HepG2 (cell line): ENCODE measurements around the gene ZFAND6. TPM values are rescaled to one million over a fixed set of nuclear protein-coding genes. Genes with fewer than 3 reads are reported as not detected.

Experiments
- ATF3 ChIP-seq: sonication (generic); formaldehyde crosslinking; IDR thresholded peaks from 2 replicates; pipeline ENCODE4 v1.4.0; 2020; ENCODE audit warnings: missing genetic modification reagents
- ATF4 ChIP-seq, 2 experiments: fragments of 450-650 bp in 1 of 2; sonication (generic) in 1 of 2; formaldehyde crosslinking; IDR thresholded peaks; 2 replicates each; pipeline versions ENCODE4 v1.5.0 to v1.8.0; 2020 to 2022; ENCODE audit warnings: mild to moderate bottlenecking in 1 of 2, missing genetic modification reagents in 1 of 2
- BRD4 ChIP-seq: sonication (generic); formaldehyde crosslinking; IDR thresholded peaks from 2 replicates; pipeline ENCODE4 v1.4.0; 2020; ENCODE audit warnings: missing genetic modification reagents
- FOXK1 ChIP-seq: sonication (generic); formaldehyde crosslinking; IDR thresholded peaks from 2 replicates; pipeline ENCODE4 v1.4.0; 2020; ENCODE audit warnings: low read depth, missing genetic modification reagents, borderline replicate concordance
- GZF1 ChIP-seq: sonication (generic); formaldehyde crosslinking; IDR thresholded peaks from 2 replicates; pipeline ENCODE4 v1.5.1; 2020; ENCODE audit warnings: mild to moderate bottlenecking, missing genetic modification reagents
- HMG20A ChIP-seq: IDR thresholded peaks from 2 replicates; pipeline ENCODE4 v1.6.1; 2016; ENCODE audit warnings: borderline replicate concordance
- IRF1 ChIP-seq: sonication (generic); formaldehyde crosslinking; IDR thresholded peaks from 2 replicates; pipeline ENCODE4 v1.4.0; 2020; ENCODE audit warnings: low read depth, mild to moderate bottlenecking, missing genetic modification reagents
- POGK ChIP-seq: sonication (generic); formaldehyde crosslinking; conservative IDR thresholded peaks from 2 replicates; pipeline ENCODE4 v1.8.0; 2022; ENCODE audit warnings: mild to moderate bottlenecking, moderate library complexity, missing genetic modification reagents
- REL ChIP-seq: sonication (generic); formaldehyde crosslinking; conservative IDR thresholded peaks from 2 replicates; pipeline ENCODE4 v1.8.0; 2022; ENCODE audit warnings: mild to moderate bottlenecking, missing genetic modification reagents, moderate library complexity
- REXO4 ChIP-seq: sonication (generic); formaldehyde crosslinking; IDR thresholded peaks from 2 replicates; pipeline ENCODE4 v1.8.0; 2022; ENCODE audit warnings: missing genetic modification reagents, mild to moderate bottlenecking, borderline replicate concordance
- SMARCE1 ChIP-seq: fragments of 450-650 bp; IDR thresholded peaks from 2 replicates; pipeline ENCODE4 v1.6.1; 2017; ENCODE audit warnings: borderline replicate concordance
- SOX13 ChIP-seq, 3 experiments: fragments of 450-650 bp in 1 of 3; sonication (generic) in 1 of 3; formaldehyde crosslinking in 1 of 3; IDR thresholded peaks in 2 of 3; conservative IDR thresholded peaks in 1 of 3; 2 replicates each; pipeline versions ENCODE4 v1.5.0 to v1.6.1; 2016 to 2020; ENCODE audit warnings: antibody characterized with exemption in 1 of 3, mild to moderate bottlenecking in 1 of 3, missing compliant biosample characterization in 1 of 3, missing genetic modification reagents in 1 of 3, moderate library complexity in 1 of 3
- SRSF1 ChIP-seq: fragments of 200-400 bp; formaldehyde crosslinking; optimal IDR thresholded peaks from 2 replicates; pipeline ENCODE3; 2017; ENCODE audit warnings: mild to moderate bottlenecking, low read depth, low read length, moderate library complexity
- TGIF2 ChIP-seq: IDR thresholded peaks from 2 replicates; pipeline ENCODE4 v1.6.1; 2016; ENCODE audit warnings: control low read depth, missing compliant biosample characterization
- ZBTB49 ChIP-seq: sonication (generic); formaldehyde crosslinking; IDR thresholded peaks from 2 replicates; pipeline ENCODE4 v1.4.0; 2020; ENCODE audit warnings: missing genetic modification reagents, borderline replicate concordance
- ZFP37 ChIP-seq: sonication (generic); formaldehyde crosslinking; IDR thresholded peaks from 2 replicates; pipeline ENCODE4 v1.4.0; 2020; ENCODE audit warnings: missing genetic modification reagents, borderline replicate concordance
- ZNF333 ChIP-seq: sonication (generic); formaldehyde crosslinking; IDR thresholded peaks from 2 replicates; pipeline ENCODE4 v1.4.0; 2020; ENCODE audit warnings: mild to moderate bottlenecking, missing genetic modification reagents, borderline replicate concordance
- ZNF605 ChIP-seq: sonication (generic); formaldehyde crosslinking; IDR thresholded peaks from 2 replicates; pipeline ENCODE4 v1.8.0; 2022; ENCODE audit warnings: mild to moderate bottlenecking, missing genetic modification reagents
- ZNF891 ChIP-seq: sonication (generic); formaldehyde crosslinking; IDR thresholded peaks from 2 replicates; pipeline ENCODE4 v1.5.0; 2020; ENCODE audit warnings: mild to moderate bottlenecking, missing genetic modification reagents
- polyA plus RNA-seq, 8 experiments: library from polyadenylated mRNA; depleted of rRNA in 3 of 8; stranded (reverse) in 7 of 8; unstranded in 1 of 8; fragments of >200 nt; fragmentation: Illumina TruSeq in 4 of 8; extraction: Trizol in 4 of 8; gene quantifications; 2 replicates each; pipeline versions ENCODE4 v1.2.1 to v1.2.3, GENCODE V29; 2011 to 2016; ENCODE audit warnings: low read depth in 4 of 8, missing spikeins in 1 of 8, mixed read lengths in 1 of 8; ENCODE audit not compliant: insufficient read depth in 1 of 8
- total RNA-seq, 5 experiments: library from RNA; depleted of rRNA; stranded (reverse); fragments of >200 nt; fragmentation: Illumina TruSeq; extraction: Trizol; gene quantifications; 2 replicates each; pipeline ENCODE4 v1.2.3, GENCODE V29; 2016; ENCODE audit warnings: low read depth in 1 of 5

Gene ZFAND6
- total and polyA plus RNA-seq, 2 of the 13 experiments (the other 11 are each of a cell fraction or from before 2014, with no cell fraction given): 84.2 to 115 TPM

- TF ChIP-seq TGIF2 (CRISPR knock-in tag) (no peak), GZF1 (CRISPR knock-in tag) (no peak), POGK (CRISPR knock-in tag) (0 out of 2 replicates have a peak, but pooled peaks have one; percentile 37), FOXK1 (CRISPR knock-in tag) (no peak), ZFP37 (CRISPR knock-in tag) (no peak), ZNF605 (CRISPR knock-in tag) (0 out of 2 replicates have a peak, but pooled peaks have one; percentile 74), REXO4 (CRISPR knock-in tag) (no peak), ATF3 (no peak), ZBTB49 (CRISPR knock-in tag) (no peak), IRF1 (CRISPR knock-in tag) (no peak), ZNF891 (CRISPR knock-in tag) (peak; percentile 74), ATF4 (CRISPR knock-in tag; IDR thresholded peaks at IDR 0.05) (peak in 1 of 2 experiments; percentile 59; a peak in 1 of 4 replicates), SRSF1 (no peak), SOX13 (IDR thresholded peaks at IDR 0.05) (peak; percentile 15; the same call in 1 of the 2 replicates), SOX13 (CRISPR knock-in tag; conservative IDR thresholded peaks at IDR 0.05 in 1 of 2, IDR thresholded peaks at IDR 0.05 in 1 of 2) (0 out of 4 replicates have a peak, but pooled peaks of 1 of the 2 experiments have one; percentile 24), REL (no peak), SMARCE1 (no peak), ZNF333 (CRISPR knock-in tag) (no peak), HMG20A (CRISPR knock-in tag) (no peak), BRD4 (CRISPR knock-in tag) (peak; percentile 49; the same call in 1 of the 2 replicates)
Measured at GRCh38 chr15:80058851-80059785, at the start of gene ZFAND6 (continued).
